Activated CD4-positive, alpha-beta T cell treated with anti-CD3 and anti-CD28 coated beads for 48 hours (primary cell): Measurements from ENCODE around the gene SGCA.

Experiments
- DNase-seq: peaks from one replicate; pipeline ENCODE4 v3.0.0-alpha.2; 2020

The SGCA gene

GRCh38 chr17:50168319-50168718 lies 2.5 kb downstream of the SGCA start:
- DNase-seq: no peak

- DNase-seq: peak; percentile 64
Measured at GRCh38 chr17:50169121-50169764, 3.4 kb downstream of the SGCA start.

GRCh38 chr17:50169881-50170459 lies 4.2 kb downstream of the SGCA start:
- DNase-seq: no peak

- DNase-seq: peak; percentile 39
Measured at GRCh38 chr17:50170662-50171370, 5.0 kb downstream of the SGCA start.

GRCh38 chr17:50171371-50172071 lies 5.7 kb downstream of the SGCA start:
- no peak for DNase-seq

GRCh38 chr17:50172130-50172529 lies 6.3 kb downstream of the SGCA start:
- DNase-seq: no peak

- DNase-seq: no peak
Measured at GRCh38 chr17:50172936-50173334, 7.1 kb downstream of the SGCA start.

- DNase-seq: no peak
Measured at GRCh38 chr17:50173335-50173941, 7.6 kb downstream of the SGCA start.

- no peak for DNase-seq
Measured at GRCh38 chr17:50174444-50174843, 8.6 kb downstream of the SGCA start.

- DNase-seq: no peak
Measured at GRCh38 chr17:50175035-50175807, 9.4 kb downstream of the SGCA start.

- no peak for DNase-seq
Measured at GRCh38 chr17:50176559-50177357, 11.0 kb downstream of the SGCA start.

- DNase-seq: no peak
Measured at GRCh38 chr17:50177476-50177875, 11.7 kb downstream of the SGCA start.

- peak; percentile 65 for DNase-seq
Measured at GRCh38 chr17:50177983-50178834, 12.4 kb downstream of the SGCA start.

GRCh38 chr17:50180111-50180510 lies 14.3 kb downstream of the SGCA start:
- DNase-seq: no peak

- DNase-seq: no peak
Measured at GRCh38 chr17:50180620-50181019, 14.8 kb downstream of the SGCA start.

GRCh38 chr17:50181144-50181543 lies 15.3 kb downstream of the SGCA start:
- DNase-seq: no peak

- DNase-seq: no peak
Measured at GRCh38 chr17:50181591-50182560, 16.1 kb downstream of the SGCA start.

GRCh38 chr17:50182783-50183420 lies 17.1 kb downstream of the SGCA start:
- DNase-seq: no peak
